GM23338 (cell line): ENCODE results near the gene PROP1. TPM values are rescaled to one million over a fixed set of nuclear protein-coding genes. Genes with fewer than 3 reads are reported as not detected.

Source experiments
- ATAC-seq: fragments of 200-7000 bp; cut with Tn5 transposase; 3 replicates; pipeline ENCODE4 v1.9.1; 2020
- DNase-seq: peaks from one replicate; pipeline ENCODE4 v3.0.0-alpha.2; 2015; ENCODE audit warnings: low spot score
- H2AFZ ChIP-seq: fragments of 200-600 bp; sonication (generic); 2 replicates; pipeline ENCODE4 v1.8.0; 2016; ENCODE audit warnings: antibody characterized with exemption, mild to moderate bottlenecking, moderate library complexity
- H3F3A ChIP-seq: fragments of 200-600 bp; sonication (generic); replicated peaks from 2 replicates; pipeline ENCODE4 v1.8.0; 2017; ENCODE audit warnings: antibody characterized with exemption, mixed run types, low read depth
- H3K27ac ChIP-seq: fragments of 200-600 bp; sonication (generic); 2 replicates; pipeline ENCODE4 v1.6.1; 2016; ENCODE audit warnings: low read depth
- H3K27me3 ChIP-seq: fragments of 200-600 bp; sonication (generic); 2 replicates; pipeline ENCODE4 v1.8.0; 2016; ENCODE audit warnings: mild to moderate bottlenecking, mixed run types, moderate library complexity; ENCODE audit not compliant: insufficient read depth
- H3K36me3 ChIP-seq: fragments of 200-600 bp; sonication (generic); 2 replicates; pipeline ENCODE4 v1.8.0; 2016; ENCODE audit warnings: mild to moderate bottlenecking; ENCODE audit not compliant: insufficient read depth
- H3K4me1 ChIP-seq: fragments of 200-600 bp; sonication (generic); 2 replicates; pipeline ENCODE4 v1.8.0; 2016; ENCODE audit warnings: mild to moderate bottlenecking, moderate library complexity; ENCODE audit not compliant: insufficient read depth
- H3K4me2 ChIP-seq: fragments of 200-600 bp; sonication (generic); 2 replicates; pipeline ENCODE4 v1.7.1; 2017; ENCODE audit warnings: mixed run types
- H3K4me3 ChIP-seq: fragments of 200-600 bp; sonication (generic); 2 replicates; pipeline ENCODE4 v1.6.1; 2016; ENCODE audit warnings: mixed run types
- H3K79me2 ChIP-seq: fragments of 200-600 bp; sonication (generic); replicated peaks from 2 replicates; pipeline ENCODE4 v1.8.0; 2017; ENCODE audit warnings: mild to moderate bottlenecking; ENCODE audit not compliant: insufficient read depth
- H3K9me2 ChIP-seq: fragments of 200-600 bp; sonication (generic); 2 replicates; pipeline ENCODE4 v1.8.0; 2017; ENCODE audit not compliant: insufficient read depth
- H4K20me1 ChIP-seq: fragments of 200-600 bp; sonication (generic); replicated peaks from 2 replicates; pipeline ENCODE4 v1.8.0; 2017; ENCODE audit warnings: mild to moderate bottlenecking; ENCODE audit not compliant: insufficient read depth
- H3K27ac Mint-ChIP-seq: 2 replicates; pipeline ENCODE4 v1.8.0; 2020; ENCODE audit warnings: inconsistent platforms, mild to moderate bottlenecking, moderate library complexity, mixed read lengths
- H3K27me3 Mint-ChIP-seq: 3 replicates; pipeline ENCODE4 v1.8.0; 2022; ENCODE audit warnings: low read depth, mild to moderate bottlenecking, moderate library complexity, mixed read lengths, inconsistent platforms; ENCODE audit not compliant: insufficient read depth, poor library complexity
- H3K36me3 Mint-ChIP-seq: 3 replicates; pipeline ENCODE4 v1.8.0; 2021; ENCODE audit warnings: low read depth, mild to moderate bottlenecking, inconsistent platforms, moderate library complexity, mixed read lengths
- H3K4me1 Mint-ChIP-seq: 3 replicates; pipeline ENCODE4 v1.8.0; 2020; ENCODE audit warnings: mild to moderate bottlenecking, inconsistent platforms, mixed read lengths
- H3K4me3 Mint-ChIP-seq: 3 replicates; pipeline ENCODE4 v1.8.0; 2021; ENCODE audit warnings: moderate library complexity, mild to moderate bottlenecking, inconsistent platforms, mixed read lengths
- H3K9me3 Mint-ChIP-seq: 3 replicates; pipeline ENCODE4 v1.8.0; 2020; ENCODE audit warnings: moderate library complexity, mild to moderate bottlenecking, inconsistent platforms, mixed read lengths
- CREB1 ChIP-seq: fragments of 250-450 bp; sonication (Bioruptor Pico); IDR thresholded peaks from 2 replicates; pipeline ENCODE4 v1.5.0; 2020; ENCODE audit warnings: low read depth, mild to moderate bottlenecking, moderate library complexity
- EZH2 ChIP-seq: fragments of 200-600 bp; sonication (generic); IDR thresholded peaks from one replicate; pipeline ENCODE4 v1.8.0; 2017; ENCODE audit warnings: antibody characterized with exemption, mild to moderate bottlenecking, low read depth; ENCODE audit not compliant: unreplicated experiment
- EZH2phosphoT487 ChIP-seq: fragments of 200-600 bp; sonication (generic); IDR thresholded peaks from one replicate; pipeline ENCODE4 v1.8.1; 2018; ENCODE audit warnings: antibody characterized with exemption; ENCODE audit not compliant: unreplicated experiment
- JUNB ChIP-seq: IDR thresholded peaks from one replicate; pipeline ENCODE4 v1.6.1; 2016; ENCODE audit warnings: antibody characterized with exemption; ENCODE audit not compliant: unreplicated experiment
- NANOG ChIP-seq: IDR thresholded peaks from 2 replicates; pipeline ENCODE4 v1.6.1; 2016; ENCODE audit warnings: antibody characterized with exemption, borderline replicate concordance
- POLR2AphosphoS5 ChIP-seq: IDR thresholded peaks from 2 replicates; pipeline ENCODE4 v1.6.1; 2016; ENCODE audit warnings: antibody characterized with exemption, low read depth
- STAT1 ChIP-seq: IDR thresholded peaks from one replicate; pipeline ENCODE4 v1.6.1; 2016; ENCODE audit warnings: antibody characterized with exemption; ENCODE audit not compliant: unreplicated experiment
- ZNF114 ChIP-seq: fragments of 250-450 bp; sonication (Bioruptor Pico); IDR thresholded peaks from 2 replicates; pipeline ENCODE4 v1.5.0; 2020; ENCODE audit warnings: mild to moderate bottlenecking, moderate library complexity
- ZNF331 ChIP-seq: fragments of 250-450 bp; sonication (Bioruptor Pico); IDR thresholded peaks from 2 replicates; pipeline ENCODE4 v1.5.0; 2020; ENCODE audit warnings: low read depth, mild to moderate bottlenecking, moderate library complexity
- polyA plus RNA-seq: library from polyadenylated mRNA; unstranded; fragments of >200 nt; fragmentation: Nextera tagmentation; extraction: Ambion mirVana; gene quantifications from 2 replicates; pipeline ENCODE4 v1.2.1, GENCODE V29; 2016
- total RNA-seq: library from RNA; depleted of rRNA; stranded (reverse); fragments of >200 nt; shearing (Covaris generic); gene quantifications from 2 replicates; pipeline ENCODE4 v1.2.3, GENCODE V29; 2014
- TF ChIP-seq, protein P1 (sequence below), 2 experiments: fragments of 200-600 bp in 1 of 2; sonication (generic) in 1 of 2; conservative IDR thresholded peaks; 2 replicates each; pipeline versions ENCODE4 v1.5.1 to v1.6.1; 2016 to 2017; ENCODE audit warnings: antibody characterized with exemption in 2 of 2, low read depth in 2 of 2, mild to moderate bottlenecking in 2 of 2, moderate library complexity in 1 of 2
- TF ChIP-seq, protein P2 (sequence below): fragments of 250-450 bp; sonication (Bioruptor Pico); IDR thresholded peaks from 2 replicates; pipeline ENCODE4 v1.5.0; 2020; ENCODE audit warnings: mild to moderate bottlenecking, moderate library complexity
- TF ChIP-seq, protein P3 (sequence below): IDR thresholded peaks from 2 replicates; pipeline ENCODE4 v1.6.1; 2016; ENCODE audit warnings: antibody characterized with exemption
- TF ChIP-seq, protein P4 (sequence below): IDR thresholded peaks from one replicate; pipeline ENCODE4 v1.6.1; 2018; ENCODE audit warnings: antibody characterized with exemption; ENCODE audit not compliant: unreplicated experiment

Gene PROP1
- total and polyA plus RNA-seq, 2 experiments from 2014 or later = not detected

DNA sequence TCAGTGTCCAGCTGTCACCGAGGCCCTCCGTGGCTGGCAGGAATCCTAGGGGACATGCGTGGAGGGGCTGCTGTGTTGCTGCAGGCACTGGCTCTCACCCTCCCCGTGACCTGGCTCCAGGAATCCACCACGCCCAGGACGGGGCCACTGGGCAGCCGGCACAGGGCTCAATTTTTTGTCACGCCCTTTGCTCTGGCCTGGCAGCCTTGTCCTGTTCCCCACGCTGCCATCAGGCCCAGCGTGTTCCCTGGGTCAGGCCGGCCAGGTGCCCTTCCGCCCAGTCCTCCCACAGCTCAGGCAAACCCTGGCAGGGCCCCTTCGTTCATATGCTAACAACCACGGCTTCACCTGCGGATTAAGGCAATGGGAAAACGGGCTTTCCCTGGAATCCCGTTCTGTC lies 37.3 kb downstream of the PROP1 start:
- TF ChIP-seq EZH2phosphoT487 = no peak
- no peak for TF ChIP-seq EZH2
- TF ChIP-seq, protein P1, sequence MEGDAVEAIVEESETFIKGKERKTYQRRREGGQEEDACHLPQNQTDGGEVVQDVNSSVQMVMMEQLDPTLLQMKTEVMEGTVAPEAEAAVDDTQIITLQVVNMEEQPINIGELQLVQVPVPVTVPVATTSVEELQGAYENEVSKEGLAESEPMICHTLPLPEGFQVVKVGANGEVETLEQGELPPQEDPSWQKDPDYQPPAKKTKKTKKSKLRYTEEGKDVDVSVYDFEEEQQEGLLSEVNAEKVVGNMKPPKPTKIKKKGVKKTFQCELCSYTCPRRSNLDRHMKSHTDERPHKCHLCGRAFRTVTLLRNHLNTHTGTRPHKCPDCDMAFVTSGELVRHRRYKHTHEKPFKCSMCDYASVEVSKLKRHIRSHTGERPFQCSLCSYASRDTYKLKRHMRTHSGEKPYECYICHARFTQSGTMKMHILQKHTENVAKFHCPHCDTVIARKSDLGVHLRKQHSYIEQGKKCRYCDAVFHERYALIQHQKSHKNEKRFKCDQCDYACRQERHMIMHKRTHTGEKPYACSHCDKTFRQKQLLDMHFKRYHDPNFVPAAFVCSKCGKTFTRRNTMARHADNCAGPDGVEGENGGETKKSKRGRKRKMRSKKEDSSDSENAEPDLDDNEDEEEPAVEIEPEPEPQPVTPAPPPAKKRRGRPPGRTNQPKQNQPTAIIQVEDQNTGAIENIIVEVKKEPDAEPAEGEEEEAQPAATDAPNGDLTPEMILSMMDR (conservative IDR thresholded peaks at IDR 0.05; ENCODE audit: low read depth in 2 of 2) = no peak
- TF ChIP-seq POLR2AphosphoS5 = no peak
- TF ChIP-seq, protein P2, sequence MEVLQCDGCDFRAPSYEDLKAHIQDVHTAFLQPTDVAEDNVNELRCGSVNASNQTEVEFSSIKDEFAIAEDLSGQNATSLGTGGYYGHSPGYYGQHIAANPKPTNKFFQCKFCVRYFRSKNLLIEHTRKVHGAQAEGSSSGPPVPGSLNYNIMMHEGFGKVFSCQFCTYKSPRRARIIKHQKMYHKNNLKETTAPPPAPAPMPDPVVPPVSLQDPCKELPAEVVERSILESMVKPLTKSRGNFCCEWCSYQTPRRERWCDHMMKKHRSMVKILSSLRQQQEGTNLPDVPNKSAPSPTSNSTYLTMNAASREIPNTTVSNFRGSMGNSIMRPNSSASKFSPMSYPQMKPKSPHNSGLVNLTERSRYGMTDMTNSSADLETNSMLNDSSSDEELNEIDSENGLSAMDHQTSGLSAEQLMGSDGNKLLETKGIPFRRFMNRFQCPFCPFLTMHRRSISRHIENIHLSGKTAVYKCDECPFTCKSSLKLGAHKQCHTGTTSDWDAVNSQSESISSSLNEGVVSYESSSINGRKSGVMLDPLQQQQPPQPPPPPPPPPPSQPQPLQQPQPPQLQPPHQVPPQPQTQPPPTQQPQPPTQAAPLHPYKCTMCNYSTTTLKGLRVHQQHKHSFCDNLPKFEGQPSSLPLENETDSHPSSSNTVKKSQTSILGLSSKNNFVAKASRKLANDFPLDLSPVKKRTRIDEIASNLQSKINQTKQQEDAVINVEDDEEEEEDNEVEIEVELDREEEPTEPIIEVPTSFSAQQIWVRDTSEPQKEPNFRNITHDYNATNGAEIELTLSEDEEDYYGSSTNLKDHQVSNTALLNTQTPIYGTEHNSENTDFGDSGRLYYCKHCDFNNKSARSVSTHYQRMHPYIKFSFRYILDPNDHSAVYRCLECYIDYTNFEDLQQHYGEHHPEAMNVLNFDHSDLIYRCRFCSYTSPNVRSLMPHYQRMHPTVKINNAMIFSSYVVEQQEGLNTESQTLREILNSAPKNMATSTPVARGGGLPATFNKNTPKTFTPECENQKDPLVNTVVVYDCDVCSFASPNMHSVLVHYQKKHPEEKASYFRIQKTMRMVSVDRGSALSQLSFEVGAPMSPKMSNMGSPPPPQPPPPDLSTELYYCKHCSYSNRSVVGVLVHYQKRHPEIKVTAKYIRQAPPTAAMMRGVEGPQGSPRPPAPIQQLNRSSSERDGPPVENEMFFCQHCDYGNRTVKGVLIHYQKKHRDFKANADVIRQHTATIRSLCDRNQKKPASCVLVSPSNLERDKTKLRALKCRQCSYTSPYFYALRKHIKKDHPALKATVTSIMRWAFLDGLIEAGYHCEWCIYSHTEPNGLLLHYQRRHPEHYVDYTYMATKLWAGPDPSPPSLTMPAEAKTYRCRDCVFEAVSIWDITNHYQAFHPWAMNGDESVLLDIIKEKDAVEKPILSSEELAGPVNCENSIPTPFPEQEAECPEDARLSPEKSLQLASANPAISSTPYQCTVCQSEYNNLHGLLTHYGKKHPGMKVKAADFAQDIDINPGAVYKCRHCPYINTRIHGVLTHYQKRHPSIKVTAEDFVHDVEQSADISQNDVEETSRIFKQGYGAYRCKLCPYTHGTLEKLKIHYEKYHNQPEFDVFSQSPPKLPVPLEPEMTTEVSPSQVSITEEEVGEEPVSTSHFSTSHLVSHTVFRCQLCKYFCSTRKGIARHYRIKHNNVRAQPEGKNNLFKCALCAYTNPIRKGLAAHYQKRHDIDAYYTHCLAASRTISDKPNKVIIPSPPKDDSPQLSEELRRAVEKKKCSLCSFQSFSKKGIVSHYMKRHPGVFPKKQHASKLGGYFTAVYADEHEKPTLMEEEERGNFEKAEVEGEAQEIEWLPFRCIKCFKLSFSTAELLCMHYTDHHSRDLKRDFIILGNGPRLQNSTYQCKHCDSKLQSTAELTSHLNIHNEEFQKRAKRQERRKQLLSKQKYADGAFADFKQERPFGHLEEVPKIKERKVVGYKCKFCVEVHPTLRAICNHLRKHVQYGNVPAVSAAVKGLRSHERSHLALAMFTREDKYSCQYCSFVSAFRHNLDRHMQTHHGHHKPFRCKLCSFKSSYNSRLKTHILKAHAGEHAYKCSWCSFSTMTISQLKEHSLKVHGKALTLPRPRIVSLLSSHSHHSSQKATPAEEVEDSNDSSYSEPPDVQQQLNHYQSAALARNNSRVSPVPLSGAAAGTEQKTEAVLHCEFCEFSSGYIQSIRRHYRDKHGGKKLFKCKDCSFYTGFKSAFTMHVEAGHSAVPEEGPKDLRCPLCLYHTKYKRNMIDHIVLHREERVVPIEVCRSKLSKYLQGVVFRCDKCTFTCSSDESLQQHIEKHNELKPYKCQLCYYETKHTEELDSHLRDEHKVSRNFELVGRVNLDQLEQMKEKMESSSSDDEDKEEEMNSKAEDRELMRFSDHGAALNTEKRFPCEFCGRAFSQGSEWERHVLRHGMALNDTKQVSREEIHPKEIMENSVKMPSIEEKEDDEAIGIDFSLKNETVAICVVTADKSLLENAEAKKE = no peak
- TF ChIP-seq, protein P3, sequence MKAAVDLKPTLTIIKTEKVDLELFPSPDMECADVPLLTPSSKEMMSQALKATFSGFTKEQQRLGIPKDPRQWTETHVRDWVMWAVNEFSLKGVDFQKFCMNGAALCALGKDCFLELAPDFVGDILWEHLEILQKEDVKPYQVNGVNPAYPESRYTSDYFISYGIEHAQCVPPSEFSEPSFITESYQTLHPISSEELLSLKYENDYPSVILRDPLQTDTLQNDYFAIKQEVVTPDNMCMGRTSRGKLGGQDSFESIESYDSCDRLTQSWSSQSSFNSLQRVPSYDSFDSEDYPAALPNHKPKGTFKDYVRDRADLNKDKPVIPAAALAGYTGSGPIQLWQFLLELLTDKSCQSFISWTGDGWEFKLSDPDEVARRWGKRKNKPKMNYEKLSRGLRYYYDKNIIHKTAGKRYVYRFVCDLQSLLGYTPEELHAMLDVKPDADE = no peak
- TF ChIP-seq CREB1 (CRISPR knock-in tag) = no peak
- no peak for TF ChIP-seq ZNF331 (CRISPR knock-in tag)
- TF ChIP-seq STAT1 = no peak
- TF ChIP-seq, protein P4, sequence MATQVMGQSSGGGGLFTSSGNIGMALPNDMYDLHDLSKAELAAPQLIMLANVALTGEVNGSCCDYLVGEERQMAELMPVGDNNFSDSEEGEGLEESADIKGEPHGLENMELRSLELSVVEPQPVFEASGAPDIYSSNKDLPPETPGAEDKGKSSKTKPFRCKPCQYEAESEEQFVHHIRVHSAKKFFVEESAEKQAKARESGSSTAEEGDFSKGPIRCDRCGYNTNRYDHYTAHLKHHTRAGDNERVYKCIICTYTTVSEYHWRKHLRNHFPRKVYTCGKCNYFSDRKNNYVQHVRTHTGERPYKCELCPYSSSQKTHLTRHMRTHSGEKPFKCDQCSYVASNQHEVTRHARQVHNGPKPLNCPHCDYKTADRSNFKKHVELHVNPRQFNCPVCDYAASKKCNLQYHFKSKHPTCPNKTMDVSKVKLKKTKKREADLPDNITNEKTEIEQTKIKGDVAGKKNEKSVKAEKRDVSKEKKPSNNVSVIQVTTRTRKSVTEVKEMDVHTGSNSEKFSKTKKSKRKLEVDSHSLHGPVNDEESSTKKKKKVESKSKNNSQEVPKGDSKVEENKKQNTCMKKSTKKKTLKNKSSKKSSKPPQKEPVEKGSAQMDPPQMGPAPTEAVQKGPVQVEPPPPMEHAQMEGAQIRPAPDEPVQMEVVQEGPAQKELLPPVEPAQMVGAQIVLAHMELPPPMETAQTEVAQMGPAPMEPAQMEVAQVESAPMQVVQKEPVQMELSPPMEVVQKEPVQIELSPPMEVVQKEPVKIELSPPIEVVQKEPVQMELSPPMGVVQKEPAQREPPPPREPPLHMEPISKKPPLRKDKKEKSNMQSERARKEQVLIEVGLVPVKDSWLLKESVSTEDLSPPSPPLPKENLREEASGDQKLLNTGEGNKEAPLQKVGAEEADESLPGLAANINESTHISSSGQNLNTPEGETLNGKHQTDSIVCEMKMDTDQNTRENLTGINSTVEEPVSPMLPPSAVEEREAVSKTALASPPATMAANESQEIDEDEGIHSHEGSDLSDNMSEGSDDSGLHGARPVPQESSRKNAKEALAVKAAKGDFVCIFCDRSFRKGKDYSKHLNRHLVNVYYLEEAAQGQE = no peak
- no peak for TF ChIP-seq ZNF114 (CRISPR knock-in tag)
- no peak for TF ChIP-seq NANOG
- no peak for TF ChIP-seq JUNB
- Histone ChIP-seq H3K27ac (0 out of 2 replicates have a peak overlapping the region, but pooled peaks have one; percentile 45), H3K4me2 (peak overlapping the region; percentile 25; the same call in 1 of the 2 replicates), H2AFZ (no peak overlapping the region), H3K79me2 (no peaks in the 10 kb centered on the region), H4K20me1 (no peaks in the 10 kb centered on the region), H3K4me1 (peaks cover 2% of the 10 kb centered on the region; the same call in 1 of the 2 replicates), H3K4me3 (no peak overlapping the region), H3F3A (no peaks in the 10 kb centered on the region), H3K9me2 (no peaks in the 10 kb centered on the region), H3K27me3 (no peaks in the 10 kb centered on the region), H3K36me3 (no peaks in the 10 kb centered on the region)
- peaks cover 15% of the 10 kb centered on the region for H3K27me3 Mint-ChIP-seq
- DNase-seq (peak; percentile 48), ATAC-seq (peak; percentile 96)
- H3K27ac Mint-ChIP-seq = peak overlapping the region; percentile 90; the same call in 1 of the 2 replicates
- peaks cover 19% of the 10 kb centered on the region for H3K4me1 Mint-ChIP-seq
- H3K4me3 Mint-ChIP-seq = no peak overlapping the region; the same call in 2 of the 3 replicates
- peaks cover 11% of the 10 kb centered on the region for H3K9me3 Mint-ChIP-seq
- peaks cover 31% of the 10 kb centered on the region for H3K36me3 Mint-ChIP-seq
